Ovary (tissue), 3 donors: ENCODE results near the gene B4GALT5.

Source experiments
- CTCF ChIP-seq, 3 donors: fragments of 450-650 bp in 2 of 3; fragments of 200-600 bp in 1 of 3; IDR thresholded peaks; one replicate each; pipeline versions ENCODE4 v1.5.1 to v1.8.0; 2016 to 2022; ENCODE audit warnings: antibody characterized with exemption in 3 of 3, mild to moderate bottlenecking in 1 of 3
- POLR2A ChIP-seq: fragments of 450-650 bp; IDR thresholded peaks from one replicate; pipeline ENCODE4 v1.6.1; 2017; ENCODE audit warnings: antibody characterized with exemption, mild to moderate bottlenecking, moderate library complexity
- donor health status: DM: no; HTN: no; CAD: no.

GRCh38 chr20:49676581-49677291, 36.9 kb downstream of the B4GALT5 start:
- TF ChIP-seq POLR2A, result no peak
- TF ChIP-seq CTCF (IDR thresholded peaks at IDR 0.05), result no peak
